NOMO-1 treated with dmso at 0.1 percent for 144 hours (cell line): Measurements from ENCODE around the gene TAF1A.
"Not testable (repeated sequence)": the region's sequence is repeated elsewhere in the genome, so short reads cannot be mapped to it uniquely, and the experiment has no call there.

Experiments
- DNase-seq: peaks from one replicate; lab custom pipeline; 2025; ENCODE audit not compliant: unreplicated experiment; lab: John Stamatoyannopoulos, UW

The TAF1A gene

GRCh38 chr1:222589462-222590302 is at the start of gene TAF1A:
TSS of gene TAF1A (minus strand) at chr1:222589933.
- peak; percentile 73 for DNase-seq

- peak; percentile 52 for DNase-seq
Observed at GRCh38 chr1:222634180-222635013, 44.7 kb upstream of the TAF1A start.

DNA sequence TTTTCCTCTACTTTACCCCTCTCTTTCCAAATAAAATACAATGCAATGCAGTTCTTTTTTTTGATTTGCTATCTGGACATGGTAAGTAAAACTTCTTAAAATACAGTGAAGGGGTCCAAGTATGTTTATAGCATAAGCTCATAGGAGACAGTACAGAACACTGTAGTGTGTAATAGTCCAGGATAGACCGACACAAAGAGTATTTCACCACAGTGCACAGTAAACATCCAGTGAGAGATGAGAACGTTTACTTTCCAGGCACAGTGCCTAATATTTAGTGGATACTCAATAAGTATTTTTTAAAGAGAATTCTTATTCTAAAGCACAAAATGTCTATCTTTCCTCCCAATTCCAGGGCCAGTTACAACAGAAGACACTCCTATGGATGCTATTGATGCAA is 43.0 kb upstream of the TAF1A start:
- DNase-seq = no peak

GRCh38 chr1:222631611-222632208 is 42.0 kb upstream of the TAF1A start:
- DNase-seq = no peak

DNA sequence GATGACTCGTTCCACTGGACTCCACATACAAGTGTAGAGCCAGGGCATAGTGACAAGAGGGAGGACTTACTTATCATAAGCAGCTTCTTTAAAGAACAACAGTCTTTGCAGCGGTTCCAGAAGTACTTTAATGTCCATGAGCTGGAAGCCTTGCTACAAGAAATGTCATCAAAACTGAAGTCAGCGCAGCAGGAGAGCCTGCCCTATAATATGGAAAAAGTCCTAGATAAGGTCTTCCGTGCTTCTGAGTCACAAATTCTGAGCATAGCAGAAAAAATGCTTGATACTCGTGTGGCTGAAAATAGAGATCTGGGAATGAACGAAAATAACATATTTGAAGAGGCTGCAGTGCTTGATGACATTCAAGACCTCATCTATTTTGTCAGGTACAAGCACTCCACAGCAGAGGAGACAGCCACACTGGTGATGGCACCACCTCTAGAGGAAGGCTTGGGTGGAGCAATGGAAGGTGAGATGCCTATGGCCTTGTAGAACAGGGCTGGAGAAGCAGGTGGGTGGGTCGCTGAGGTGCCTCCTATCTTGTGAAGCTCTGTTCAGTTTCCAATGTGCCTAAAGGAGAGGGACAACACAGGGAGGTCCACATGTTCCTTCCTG is 40.3 kb upstream of the TAF1A start:
- DNase-seq = no peak

- DNase-seq = no peak
Observed at GRCh38 chr1:222627232-222627631, 37.5 kb upstream of the TAF1A start.

GRCh38 chr1:222624214-222624613 is 34.5 kb upstream of the TAF1A start:
- DNase-seq = no peak

DNA sequence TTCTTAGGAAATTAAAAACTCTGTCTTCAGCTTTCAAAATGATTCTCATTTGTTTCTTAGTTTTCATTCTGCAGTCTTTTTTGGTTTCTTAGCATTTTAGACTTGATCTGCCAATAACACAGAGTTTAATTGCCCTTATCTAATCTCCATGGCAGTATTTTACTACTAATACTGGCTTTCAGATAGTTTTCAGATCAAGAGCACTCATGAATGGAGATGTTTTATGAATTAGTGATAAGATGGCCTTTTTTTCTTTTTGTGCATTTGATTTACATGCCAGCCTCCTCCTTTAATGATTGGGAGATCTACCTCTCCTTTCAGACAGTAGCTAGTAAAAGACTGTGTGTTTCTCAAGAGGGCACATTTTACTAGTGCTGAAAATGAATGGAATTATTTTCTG is 33.7 kb upstream of the TAF1A start:
- no peak for DNase-seq

GRCh38 chr1:222622765-222623164 is 33.0 kb upstream of the TAF1A start:
- DNase-seq = no peak

DNA sequence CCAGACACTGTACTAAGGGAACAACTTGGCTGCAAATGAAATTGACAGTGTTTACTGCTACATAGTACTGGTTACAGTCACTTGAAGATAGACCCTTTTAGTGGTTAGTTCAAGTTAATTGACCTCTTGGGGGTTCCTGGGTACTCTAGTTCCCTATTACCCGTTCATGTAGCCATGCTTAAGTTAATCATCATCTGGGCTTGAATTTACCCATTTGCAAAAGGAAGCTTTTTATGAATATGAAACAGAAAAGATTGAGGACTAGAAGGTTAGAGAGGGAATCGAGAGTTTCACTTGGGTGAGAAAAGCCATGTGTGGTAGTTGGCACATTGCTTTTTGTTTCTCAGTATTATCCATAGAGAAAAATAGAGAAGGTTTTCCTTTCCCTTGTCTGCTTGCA is 30.8 kb upstream of the TAF1A start:
- DNase-seq = no peak

GRCh38 chr1:222618880-222619596 is 29.3 kb upstream of the TAF1A start:
- DNase-seq = no peak

GRCh38 chr1:222618001-222618879 is 28.5 kb upstream of the TAF1A start, which contains the start of gene MIA3:
TSS of gene MIA3 (plus strand) at chr1:222618097. CDS start at chr1:222618111, 14 bp downstream.
- DNase-seq = peak; percentile 64

GRCh38 chr1:222617367-222617951 is 27.7 kb upstream of the TAF1A start:
- peak; percentile 79 for DNase-seq

DNA sequence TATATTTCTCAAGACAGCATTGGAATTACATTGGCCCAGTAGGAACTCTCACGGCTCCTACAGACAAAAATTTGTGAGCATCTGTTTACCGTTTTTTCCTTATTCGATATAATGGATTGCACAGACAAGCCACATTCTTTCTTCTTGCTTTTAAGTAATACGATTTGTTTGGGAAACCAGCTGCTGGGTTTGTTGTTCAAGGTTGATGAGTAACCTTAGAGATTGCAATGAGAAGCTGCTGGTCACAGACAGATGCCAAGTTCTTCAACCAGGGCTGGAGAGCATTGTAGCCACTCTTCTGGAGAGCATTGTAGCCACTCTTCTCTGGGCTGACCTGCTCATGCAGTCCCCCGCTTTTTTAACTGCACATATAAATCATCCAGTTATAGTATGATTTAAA is 26.8 kb upstream of the TAF1A start:
- no peak for DNase-seq

- no peak for DNase-seq
Observed at GRCh38 chr1:222613627-222614026, 23.9 kb upstream of the TAF1A start.

DNA sequence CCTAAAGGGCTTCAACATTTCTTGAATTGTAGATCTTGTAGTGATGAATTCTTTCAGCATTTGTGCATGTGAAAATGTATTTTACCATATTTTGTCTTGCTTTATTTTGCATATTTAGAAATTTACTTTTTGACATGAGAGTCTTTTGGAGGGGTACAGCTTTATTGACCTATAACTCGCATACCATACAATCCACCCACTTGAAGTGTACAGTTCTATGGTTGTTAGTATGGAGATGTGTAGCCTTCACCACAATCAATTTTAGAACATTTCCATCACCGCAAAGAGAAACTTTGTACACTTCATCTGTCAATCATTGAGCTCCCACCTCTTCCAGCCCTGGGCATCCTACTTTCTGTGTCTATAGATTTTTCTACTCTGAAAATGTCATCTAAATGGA is 21.0 kb upstream of the TAF1A start:
- no peak for DNase-seq

DNA sequence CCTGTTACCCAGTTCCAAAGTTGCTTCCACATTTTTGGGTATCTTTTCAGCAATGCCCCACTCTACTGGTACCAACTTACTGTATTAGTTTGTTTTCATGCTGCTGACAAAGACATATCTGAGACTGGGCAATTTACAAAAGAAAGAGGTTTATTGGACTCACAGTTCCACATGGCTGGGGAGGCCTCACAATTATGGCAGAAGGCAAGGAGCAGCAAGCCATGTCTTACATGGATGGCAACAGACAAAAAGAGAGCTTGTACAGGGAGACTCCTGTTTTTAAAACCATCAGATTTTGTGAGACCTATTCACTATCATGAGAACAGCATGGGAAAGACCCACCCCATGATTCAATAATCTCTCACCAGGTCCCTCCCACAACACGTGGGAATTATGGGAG is 19.4 kb upstream of the TAF1A start:
- DNase-seq = not testable (repeated sequence)

DNA sequence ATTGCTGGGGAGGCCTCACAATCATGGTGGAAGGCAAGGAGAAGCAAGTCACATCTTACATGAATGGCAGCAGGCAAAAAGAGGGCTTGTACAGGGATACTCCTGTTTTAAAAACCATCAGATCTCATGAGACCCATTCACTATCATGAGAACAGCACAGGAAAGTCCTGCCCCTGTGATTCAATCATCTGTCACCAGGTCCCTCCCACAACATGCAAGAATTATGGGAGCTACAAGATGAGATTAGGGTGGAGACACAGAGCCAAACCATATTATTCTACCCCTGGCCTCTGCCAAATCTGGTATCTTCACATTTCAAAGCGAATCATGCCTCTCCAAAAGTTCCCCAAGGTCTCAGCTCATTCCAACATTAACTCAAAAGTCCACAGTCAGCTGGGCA is 17.0 kb upstream of the TAF1A start:
- DNase-seq = no peak

DNA sequence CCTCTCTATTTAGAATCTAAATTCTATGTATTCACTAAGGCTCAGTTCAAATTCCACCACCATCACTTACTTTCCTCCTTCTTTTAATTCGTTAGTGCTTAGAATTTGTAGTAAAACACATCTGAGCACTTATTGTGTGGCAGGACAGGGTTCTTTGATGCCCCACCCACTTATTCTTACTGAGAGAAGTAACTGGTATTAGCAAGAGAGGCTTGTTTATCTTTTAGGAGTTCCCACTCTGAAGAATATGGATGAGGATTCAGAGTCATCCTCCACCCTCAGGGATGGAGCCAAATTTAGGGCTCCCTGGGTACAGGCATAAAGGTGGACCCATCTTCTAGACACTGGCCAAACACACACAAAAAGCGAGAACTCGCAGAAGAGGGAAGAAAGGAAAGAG is 11.5 kb upstream of the TAF1A start:
- DNase-seq = no peak
